Upper lobe of left lung (tissue), 4 donors: Measurements from ENCODE around the gene MFAP4.

Experiments
- CTCF ChIP-seq, 6 experiments: fragments of 450-650 bp in 4 of 6; fragments of 200-600 bp in 2 of 6; sonication (generic) in 2 of 6; IDR thresholded peaks; one replicate each; pipeline ENCODE4 v1.5.1; 2016 to 2019; ENCODE audit warnings: antibody characterized with exemption in 6 of 6
- EP300 ChIP-seq, 4 donors: sonication (generic); formaldehyde crosslinking; IDR thresholded peaks; one replicate each; pipeline ENCODE4 v1.5.1; 2017; ENCODE audit warnings: antibody characterized with exemption in 4 of 4, control low read depth in 2 of 4
- POLR2A ChIP-seq, 4 donors: fragments of 450-650 bp; IDR thresholded peaks; one replicate each; pipeline ENCODE4 v1.5.1; 2016 to 2017; ENCODE audit warnings: antibody characterized with exemption in 4 of 4, mild to moderate bottlenecking in 2 of 4
- POLR2AphosphoS5 ChIP-seq, 2 donors: sonication (generic); formaldehyde crosslinking; IDR thresholded peaks; one replicate each; pipeline ENCODE4 v1.5.1; 2017; ENCODE audit warnings: antibody characterized with exemption in 2 of 2

GRCh38 chr17:19372011-19372370 lies 15.0 kb downstream of the MFAP4 start:
- no peak for TF ChIP-seq CTCF (IDR thresholded peaks at IDR 0.05)
- no peak for TF ChIP-seq POLR2AphosphoS5 (IDR thresholded peaks at IDR 0.05)
- TF ChIP-seq POLR2A (IDR thresholded peaks at IDR 0.05) = no peak
- no peak for TF ChIP-seq EP300 (IDR thresholded peaks at IDR 0.05)
